ENCODE measurements around the gene GSTK1.
A peak's percentile ranks its signal among the peaks of the same experiment; 100 is the strongest.

The GSTK1 gene

DNA sequence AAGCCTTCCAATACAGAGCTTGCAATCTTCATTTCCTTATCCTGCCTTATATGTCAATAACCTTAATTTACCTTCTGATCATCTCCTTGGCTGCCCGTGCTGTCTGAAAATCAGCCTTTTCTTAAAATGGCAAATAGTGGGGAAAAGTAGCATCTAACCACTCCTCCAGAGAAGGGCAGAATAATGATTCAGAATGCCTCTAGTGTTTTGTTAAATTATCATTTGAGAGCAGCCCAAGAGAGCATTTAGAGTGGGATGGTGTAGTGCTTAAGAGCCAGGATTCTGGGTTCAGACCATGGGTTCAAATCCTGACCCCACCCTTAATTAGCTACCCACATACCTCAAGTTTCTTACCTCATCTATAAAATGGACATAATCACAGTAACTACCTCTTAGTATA, 16.9 kb downstream of the GSTK1 start:
- H3K9me3 Mint-ChIP-seq: no peaks in the 10 kb centered on the region
- peaks cover 17% of the 10 kb centered on the region for H3K4me1 Mint-ChIP-seq
- TF ChIP-seq, protein P1, sequence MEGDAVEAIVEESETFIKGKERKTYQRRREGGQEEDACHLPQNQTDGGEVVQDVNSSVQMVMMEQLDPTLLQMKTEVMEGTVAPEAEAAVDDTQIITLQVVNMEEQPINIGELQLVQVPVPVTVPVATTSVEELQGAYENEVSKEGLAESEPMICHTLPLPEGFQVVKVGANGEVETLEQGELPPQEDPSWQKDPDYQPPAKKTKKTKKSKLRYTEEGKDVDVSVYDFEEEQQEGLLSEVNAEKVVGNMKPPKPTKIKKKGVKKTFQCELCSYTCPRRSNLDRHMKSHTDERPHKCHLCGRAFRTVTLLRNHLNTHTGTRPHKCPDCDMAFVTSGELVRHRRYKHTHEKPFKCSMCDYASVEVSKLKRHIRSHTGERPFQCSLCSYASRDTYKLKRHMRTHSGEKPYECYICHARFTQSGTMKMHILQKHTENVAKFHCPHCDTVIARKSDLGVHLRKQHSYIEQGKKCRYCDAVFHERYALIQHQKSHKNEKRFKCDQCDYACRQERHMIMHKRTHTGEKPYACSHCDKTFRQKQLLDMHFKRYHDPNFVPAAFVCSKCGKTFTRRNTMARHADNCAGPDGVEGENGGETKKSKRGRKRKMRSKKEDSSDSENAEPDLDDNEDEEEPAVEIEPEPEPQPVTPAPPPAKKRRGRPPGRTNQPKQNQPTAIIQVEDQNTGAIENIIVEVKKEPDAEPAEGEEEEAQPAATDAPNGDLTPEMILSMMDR (IDR thresholded peaks at IDR 0.05): no peak
- H3K36me3 Mint-ChIP-seq (ENCODE audit: low read depth): no peaks in the 10 kb centered on the region
- H3K27ac Mint-ChIP-seq: no peak overlapping the region
- peaks cover 13% of the 10 kb centered on the region for H3K27me3 Mint-ChIP-seq (ENCODE audit: low read depth, poor library complexity)
- no peak overlapping the region for H3K4me3 Mint-ChIP-seq
- no peak for DNase-seq

DNA sequence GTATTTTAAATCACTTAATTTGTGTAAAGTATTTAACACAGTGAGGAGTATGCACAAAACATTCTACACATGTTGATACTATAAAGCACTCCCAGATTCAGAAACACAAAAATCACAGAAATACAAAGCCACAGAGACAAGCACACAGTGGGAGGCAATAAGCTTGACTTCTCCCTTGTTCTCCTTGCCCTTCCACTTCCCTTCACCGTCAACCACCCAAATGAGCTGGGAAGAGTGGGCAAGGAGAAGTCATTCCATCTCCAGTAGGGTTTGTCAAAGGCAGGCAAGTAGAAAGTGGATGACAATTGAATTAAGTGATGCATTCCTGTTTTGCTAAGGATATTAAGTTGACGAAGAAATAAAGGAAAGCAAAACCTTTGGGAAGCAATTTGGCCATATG, 17.3 kb downstream of the GSTK1 start:
- DNase-seq: no peak
- Mint-ChIP-seq H3K4me1 (peaks cover 21% of the 10 kb centered on the region), H3K4me3 (no peak overlapping the region), H3K27ac (no peak overlapping the region), H3K9me3 (no peaks in the 10 kb centered on the region), H3K27me3 (ENCODE audit: low read depth, poor library complexity) (peaks cover 17% of the 10 kb centered on the region), H3K36me3 (ENCODE audit: low read depth) (no peaks in the 10 kb centered on the region)
- TF ChIP-seq, protein P1 (IDR thresholded peaks at IDR 0.05): no peak

DNA sequence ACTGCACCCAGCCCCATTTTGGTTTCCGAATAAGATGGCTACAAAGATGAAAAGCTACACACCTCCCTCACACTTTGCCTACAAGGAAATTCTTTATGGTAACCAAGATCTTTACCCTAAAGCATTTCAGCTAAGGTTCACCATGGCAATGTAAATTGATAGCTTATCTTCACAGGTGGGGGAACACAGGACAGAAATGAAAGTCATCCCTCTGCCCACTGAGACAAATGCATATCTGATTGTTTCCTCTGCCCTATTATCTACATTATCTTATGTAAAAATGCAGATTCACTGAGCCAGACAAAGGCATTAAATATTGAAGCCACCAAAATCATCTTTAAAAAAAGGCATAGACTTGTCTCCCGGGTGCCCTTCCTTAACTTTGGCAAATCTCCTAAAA, 18.3 kb downstream of the GSTK1 start:
- no peak overlapping the region for H3K27ac Mint-ChIP-seq
- TF ChIP-seq, protein P1 (IDR thresholded peaks at IDR 0.05): no peak
- H3K36me3 Mint-ChIP-seq (ENCODE audit: low read depth): peaks cover under 1% of the 10 kb centered on the region
- H3K27me3 Mint-ChIP-seq (ENCODE audit: low read depth, poor library complexity): peaks cover 19% of the 10 kb centered on the region
- peaks cover 24% of the 10 kb centered on the region for H3K4me1 Mint-ChIP-seq
- H3K9me3 Mint-ChIP-seq: peaks cover 1% of the 10 kb centered on the region
- DNase-seq: no peak
- H3K4me3 Mint-ChIP-seq: no peak overlapping the region

DNA sequence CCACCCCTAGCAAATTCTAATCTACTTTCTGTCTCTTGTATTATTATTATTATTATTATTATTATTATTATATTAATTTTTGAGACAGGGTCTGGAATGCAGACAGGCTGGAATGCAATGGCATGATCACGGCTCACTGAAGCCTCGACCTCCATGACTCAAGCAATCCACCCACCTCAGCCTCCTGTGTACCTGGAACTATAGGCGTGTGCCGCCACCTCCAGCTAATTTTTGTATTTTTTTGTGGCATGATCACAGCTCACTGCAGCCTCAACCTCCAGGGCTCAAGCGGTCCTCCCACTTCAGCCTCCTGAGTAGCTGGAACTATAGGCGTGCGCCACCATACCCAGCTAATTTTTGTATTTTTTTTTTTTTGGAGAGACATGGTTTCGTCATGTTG, 18.9 kb downstream of the GSTK1 start:
- peaks cover 7% of the 10 kb centered on the region for H3K9me3 Mint-ChIP-seq
- peaks cover 6% of the 10 kb centered on the region for H3K36me3 Mint-ChIP-seq (ENCODE audit: low read depth)
- TF ChIP-seq, protein P1 (IDR thresholded peaks at IDR 0.05): no peak
- DNase-seq: no peak
- no peak overlapping the region for H3K4me3 Mint-ChIP-seq
- peaks cover 21% of the 10 kb centered on the region for H3K27me3 Mint-ChIP-seq (ENCODE audit: low read depth, poor library complexity)
- H3K4me1 Mint-ChIP-seq: peaks cover 24% of the 10 kb centered on the region
- H3K27ac Mint-ChIP-seq: no peak overlapping the region

DNA sequence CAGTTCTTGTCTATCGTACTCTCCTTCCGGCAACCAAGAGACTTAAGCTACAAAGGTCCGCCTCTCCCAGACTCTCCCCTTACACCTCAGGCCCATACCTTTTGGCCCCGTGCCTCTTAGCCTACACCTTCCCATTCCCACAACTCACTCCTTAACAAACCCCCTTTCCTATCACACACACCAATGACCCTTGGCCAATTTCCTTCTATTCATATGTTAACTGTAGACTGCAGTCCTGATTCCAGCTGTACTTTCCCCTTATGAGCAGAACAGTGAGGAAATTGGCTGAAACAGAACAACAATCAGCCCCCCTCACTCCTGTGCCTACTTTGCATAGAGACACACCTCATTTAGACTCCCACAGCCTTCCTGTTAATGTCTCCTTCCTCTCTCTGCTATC, 20.1 kb downstream of the GSTK1 start:
- Mint-ChIP-seq H3K4me3 (no peak overlapping the region), H3K4me1 (peaks cover 24% of the 10 kb centered on the region), H3K36me3 (ENCODE audit: low read depth) (peaks cover 12% of the 10 kb centered on the region), H3K27me3 (ENCODE audit: low read depth, poor library complexity) (peaks cover 19% of the 10 kb centered on the region), H3K9me3 (peaks cover 16% of the 10 kb centered on the region), H3K27ac (no peak overlapping the region)
- DNase-seq: no peak
- TF ChIP-seq, protein P1 (IDR thresholded peaks at IDR 0.05): no peak

DNA sequence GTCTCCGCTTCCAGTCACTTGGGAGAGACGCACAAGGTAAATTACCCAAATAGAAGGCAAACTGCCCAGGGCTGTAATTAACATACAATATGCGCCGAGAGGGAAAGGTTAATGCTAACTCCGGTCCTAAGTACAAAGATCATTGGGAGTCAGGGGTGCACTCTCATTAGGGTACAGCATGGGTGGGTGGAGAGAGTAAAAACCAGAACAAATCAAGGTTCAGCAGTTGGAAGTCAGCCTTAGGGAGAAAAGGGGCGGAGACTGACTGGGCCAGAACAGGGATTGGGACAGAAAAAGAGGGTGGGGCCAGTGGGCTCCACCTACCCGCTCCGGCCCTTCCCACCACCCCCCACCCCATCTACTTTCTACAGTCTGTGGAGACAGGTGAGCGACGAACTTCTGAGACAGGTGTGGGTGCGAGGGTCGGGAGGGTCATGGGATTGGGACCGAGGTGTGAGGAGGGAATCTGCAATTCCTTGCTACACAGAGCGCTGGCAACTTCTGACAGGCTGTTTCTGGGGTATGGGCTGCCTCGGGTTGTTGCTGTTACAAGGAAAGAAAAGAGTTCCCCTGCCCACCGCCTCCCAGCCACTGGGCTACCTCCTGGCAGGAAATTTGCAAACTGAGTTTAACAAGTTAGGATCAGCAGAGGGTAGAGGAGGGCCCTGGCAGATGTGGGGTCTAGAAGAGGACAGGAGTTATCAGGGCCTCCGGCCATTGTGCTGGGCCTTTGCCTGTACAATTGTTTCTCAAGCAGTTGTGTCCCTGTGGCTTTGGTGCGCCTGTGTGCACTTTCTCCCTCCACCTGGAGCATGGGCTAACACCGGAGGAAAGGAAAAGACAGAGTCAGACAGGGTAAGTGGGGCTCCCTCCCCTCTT, 21.6 kb downstream of the GSTK1 start, which contains the start of gene TMEM139:
TSS of gene TMEM139 (plus strand) at position 368 of the 879 bp plus-strand sequence. CDS start 1,000 bp downstream, outside the sequence.
- Mint-ChIP-seq H3K4me3 (peak within 1 kb of the TSS; percentile 49), H3K4me1 (peaks cover 33% of the 10 kb centered on the region)
- DNase-seq: no peak

More for the DNA sequence above, 21.6 kb downstream of the GSTK1 start, which contains the start of gene TMEM139:
- H3K36me3 Mint-ChIP-seq (ENCODE audit: low read depth): peaks cover 12% of the 10 kb centered on the region
- TF ChIP-seq, protein P1 (IDR thresholded peaks at IDR 0.05): no peak
- peak within 1 kb of the TSS; percentile 64 for H3K27ac Mint-ChIP-seq
- H3K9me3 Mint-ChIP-seq: peaks cover 16% of the 10 kb centered on the region
- peaks cover 19% of the 10 kb centered on the region for H3K27me3 Mint-ChIP-seq (ENCODE audit: low read depth, poor library complexity)
